RKO (cell line): ENCODE data around the gene AGMO.
A peak's percentile ranks its signal among the peaks of the same experiment; 100 is the strongest.

Experiments used
- DNase-seq: peaks from one replicate; pipeline ENCODE4 v3.0.0-alpha.2; 2016; ENCODE audit warnings: low spot score

AGMO gene

DNA sequence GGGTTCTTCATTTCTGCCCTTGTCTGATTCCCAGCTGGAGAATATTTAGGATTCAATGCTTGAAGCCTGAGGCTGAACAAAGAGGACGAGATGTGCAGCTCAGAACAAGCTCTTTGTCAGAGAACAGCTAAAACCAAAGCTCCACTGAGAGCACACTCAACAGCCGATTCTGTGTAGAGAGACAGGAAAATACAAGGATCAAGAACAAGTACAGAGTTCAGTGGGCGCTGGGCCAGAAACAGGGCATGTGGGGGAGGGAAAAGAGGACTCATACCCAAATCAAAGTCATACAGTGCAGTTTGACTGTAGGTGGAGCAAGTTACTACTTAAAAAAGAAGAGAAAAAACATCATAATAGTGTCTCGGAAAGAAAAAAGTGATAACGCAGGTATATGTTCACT is at the start of gene AGMO:
Gene AGMO (minus strand): TSS at position 181 of the 400 bp plus-strand sequence.
- DNase-seq = peak; percentile 24

DNA sequence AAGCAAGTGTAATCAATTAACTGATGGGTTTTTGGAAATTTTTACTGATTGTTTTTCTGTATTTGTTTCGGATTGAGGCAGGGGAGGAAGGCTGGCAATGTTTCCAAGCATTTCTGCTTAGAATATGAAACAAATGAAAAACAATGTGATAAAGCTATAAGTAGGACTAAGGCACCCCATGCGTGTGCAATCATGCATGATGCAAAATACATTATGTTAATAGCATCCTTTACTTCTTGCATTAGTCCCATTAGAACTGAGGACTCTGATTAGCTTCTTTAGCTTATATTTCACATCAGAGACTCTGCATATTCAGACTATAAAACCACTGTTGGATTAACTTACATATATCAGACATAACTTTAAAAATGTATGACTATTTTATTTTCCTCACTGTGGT is 48.7 kb upstream of the AGMO start:
- no peak for DNase-seq

DNA sequence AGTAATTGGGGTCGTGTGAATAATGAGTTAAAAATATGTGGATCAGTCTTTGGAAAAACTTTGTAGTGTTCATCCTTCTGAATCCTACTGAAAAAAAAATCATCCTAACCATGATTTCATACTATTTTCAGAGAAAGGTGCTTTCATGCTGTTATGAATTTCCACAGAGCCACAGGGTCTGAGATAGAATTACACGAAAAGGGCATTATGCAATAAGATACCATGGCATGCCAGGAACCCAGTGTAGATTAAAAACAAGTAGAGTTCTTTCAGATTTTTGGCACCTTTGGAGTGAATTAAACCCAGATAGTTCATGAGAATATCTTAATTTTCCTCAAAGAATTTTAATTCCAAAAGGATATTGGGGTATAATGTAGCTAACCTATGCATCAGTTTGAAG is 47.5 kb upstream of the AGMO start:
- no peak for DNase-seq

DNA sequence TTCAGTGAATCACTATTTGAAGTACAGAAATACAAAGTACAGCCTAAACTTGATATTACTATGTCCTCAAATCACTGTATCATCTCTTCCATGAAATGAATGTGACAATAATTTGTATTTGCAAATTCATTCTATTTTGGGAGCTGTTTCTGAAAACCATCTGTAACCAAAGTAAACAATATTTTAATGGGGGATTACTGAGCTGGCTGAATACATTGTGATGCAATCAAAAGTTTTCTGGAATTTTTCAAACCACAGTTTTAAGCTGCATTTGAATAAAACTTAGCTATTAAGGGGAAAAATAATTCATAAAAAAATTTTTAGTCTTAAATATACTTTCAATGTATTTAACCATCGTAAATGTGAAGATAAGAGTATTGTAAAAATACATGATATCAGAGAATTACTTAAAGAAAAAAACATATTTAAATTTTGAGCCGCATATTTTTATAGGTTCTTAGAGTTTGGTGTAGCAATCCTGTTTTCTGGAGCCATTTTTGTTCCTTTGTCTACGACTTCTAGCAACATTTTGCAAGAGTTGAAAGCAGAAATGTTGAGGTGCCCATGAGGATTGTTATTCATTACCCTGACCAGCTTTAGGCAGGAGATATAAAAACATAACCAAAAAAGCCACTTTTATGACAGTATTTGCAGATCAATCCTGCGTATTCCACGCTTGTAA is 45.9 kb upstream of the AGMO start:
- no peak for DNase-seq

DNA sequence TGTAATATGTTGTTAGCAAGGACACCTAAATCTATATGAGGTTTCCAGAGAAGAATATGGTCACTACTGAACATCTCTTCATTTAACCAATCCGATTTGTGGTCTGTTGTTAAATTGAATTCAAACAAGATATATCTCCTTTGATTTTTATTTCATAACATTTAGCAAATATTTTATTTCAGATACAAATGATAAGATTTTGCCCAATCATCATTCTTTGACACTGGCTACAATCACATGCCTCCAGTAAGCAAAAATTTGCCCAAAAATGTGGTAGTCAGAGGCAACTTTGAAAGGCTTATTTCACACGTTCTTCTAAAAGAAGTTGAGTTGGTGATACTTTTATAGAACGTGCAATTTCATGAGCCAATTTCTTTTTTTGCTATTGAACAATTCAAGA is 44.7 kb upstream of the AGMO start:
- no peak for DNase-seq

DNA sequence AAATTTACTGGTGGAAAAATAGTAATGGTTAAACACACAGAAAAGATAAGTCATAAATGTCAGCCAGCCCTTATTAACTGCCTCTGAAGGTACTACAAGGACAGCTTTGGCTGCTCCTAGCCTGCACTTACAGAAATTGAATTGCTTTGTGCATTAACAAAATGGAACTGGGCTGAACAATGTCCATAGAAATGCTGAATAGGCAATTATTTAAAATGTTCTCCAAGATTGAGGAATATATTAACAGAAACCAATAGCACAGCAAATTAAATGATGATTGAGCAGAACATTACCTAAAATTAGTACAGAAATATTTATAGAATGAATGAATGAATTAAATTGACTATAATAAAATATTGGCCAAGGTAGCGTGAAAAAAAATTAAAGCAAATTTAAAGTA is 42.4 kb upstream of the AGMO start:
- no peak for DNase-seq

DNA sequence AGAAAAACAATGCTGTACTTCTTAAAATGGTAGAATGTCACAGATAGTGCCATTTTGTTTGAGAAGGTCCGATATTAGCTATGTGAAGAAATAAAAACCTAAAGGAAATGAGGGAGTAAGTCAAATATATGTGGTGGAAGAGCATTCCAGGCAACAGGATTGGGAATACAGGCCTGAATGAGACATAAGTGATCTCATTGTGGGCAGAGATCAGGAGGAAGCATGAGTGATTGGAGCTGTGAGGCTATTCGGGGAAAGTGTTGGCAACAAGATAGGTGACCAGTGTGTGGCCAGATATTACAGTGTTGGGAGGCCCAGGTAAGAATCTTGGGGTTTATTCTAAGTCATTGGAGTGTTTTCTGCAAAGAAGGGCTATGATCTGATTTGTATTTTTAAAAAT is 41.3 kb upstream of the AGMO start:
- DNase-seq = no peak

DNA sequence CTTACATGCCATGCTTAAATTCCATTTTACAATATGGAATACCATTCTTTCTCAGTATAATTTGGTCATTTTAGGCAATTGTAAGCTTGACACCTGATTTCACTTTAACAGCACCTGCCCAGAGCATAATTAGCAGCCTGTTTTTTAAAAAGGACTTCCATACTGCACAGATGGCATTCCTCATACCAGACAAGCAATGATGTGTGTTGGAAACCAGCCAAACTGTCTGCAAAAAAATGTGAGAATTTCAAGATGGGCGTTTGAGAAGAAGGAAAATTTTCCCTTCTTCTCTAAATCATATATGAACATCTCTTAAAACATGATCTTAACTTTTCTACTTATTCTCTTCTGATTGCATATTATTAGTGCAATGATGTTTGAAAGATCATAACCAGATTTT is 40.4 kb upstream of the AGMO start:
- DNase-seq = no peak

DNA sequence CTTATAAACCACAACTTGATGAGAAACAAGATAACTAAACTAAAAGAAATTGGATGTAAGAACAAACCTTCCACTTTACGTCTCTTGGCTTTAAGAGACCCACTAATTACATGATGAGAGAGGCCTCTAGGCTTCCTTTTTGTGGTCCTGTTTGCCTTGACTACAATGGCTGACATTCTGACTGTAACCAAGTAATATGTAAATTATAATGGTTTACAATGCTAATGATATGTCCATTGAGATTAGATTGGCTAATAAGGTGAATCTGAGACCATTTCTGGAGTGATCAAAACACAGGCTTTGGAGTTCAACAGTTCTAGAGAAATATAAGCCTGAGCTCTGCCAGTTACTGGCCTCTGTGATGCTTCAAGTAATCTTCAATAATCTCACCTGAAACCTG is 39.4 kb upstream of the AGMO start:
- no peak for DNase-seq

DNA sequence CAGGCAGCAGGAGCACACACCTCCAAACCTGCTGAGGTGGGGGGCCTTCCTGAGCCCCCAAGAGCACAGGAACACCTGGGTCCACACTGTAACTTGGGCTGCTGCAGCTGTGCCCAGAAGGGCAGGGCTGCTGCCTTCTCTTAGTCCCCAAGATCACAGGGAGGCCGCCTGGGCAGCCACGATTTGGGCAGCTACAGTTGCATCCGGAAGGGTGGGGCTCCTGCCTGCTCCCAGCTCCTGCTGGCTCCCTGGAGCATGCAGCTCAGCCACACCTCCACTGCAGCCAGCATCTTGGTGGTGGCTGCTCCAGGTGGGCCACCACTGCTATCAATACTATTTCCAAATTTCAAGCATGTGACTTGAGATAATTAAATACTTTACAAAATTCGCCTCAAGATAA is 38.5 kb upstream of the AGMO start:
- DNase-seq = no peak

DNA sequence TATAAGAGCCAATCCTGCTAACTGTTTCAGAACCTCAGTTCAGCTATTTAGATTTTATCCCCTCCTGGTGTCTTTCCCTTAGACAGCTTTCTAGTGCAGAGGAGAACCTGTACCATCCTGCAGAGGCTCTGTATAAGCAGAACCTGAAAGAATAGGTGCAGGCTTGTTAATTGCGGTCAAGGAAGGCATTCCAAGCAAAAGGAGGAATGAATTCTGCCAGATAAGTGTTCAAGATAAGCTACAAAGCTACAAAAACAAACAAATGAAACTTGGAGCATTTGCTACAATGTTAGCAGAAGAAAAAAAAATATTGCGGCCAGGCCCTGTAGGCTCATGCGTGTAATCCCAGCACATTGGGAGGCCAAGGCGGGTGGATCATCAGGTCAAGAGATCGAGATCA is 32.6 kb upstream of the AGMO start:
- no peak for DNase-seq

DNA sequence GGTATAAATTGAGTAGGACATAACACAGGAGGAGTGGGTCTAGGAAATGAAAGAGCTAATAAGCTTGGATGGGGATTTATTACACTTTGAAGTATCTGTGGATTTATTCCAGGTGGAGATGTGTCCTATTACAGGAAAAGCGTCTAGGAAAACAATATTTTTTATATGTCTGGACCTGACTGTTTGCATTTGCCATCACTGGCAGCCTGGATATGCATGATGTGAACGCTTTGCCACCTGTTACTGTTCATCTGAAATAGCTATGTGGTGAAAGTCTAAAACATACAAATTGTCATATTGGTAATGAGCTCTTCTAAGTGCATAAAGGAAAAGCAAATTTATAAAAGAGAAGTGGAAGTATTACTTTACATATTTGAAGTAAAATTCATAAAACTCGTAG is 31.6 kb upstream of the AGMO start:
- DNase-seq = no peak

DNA sequence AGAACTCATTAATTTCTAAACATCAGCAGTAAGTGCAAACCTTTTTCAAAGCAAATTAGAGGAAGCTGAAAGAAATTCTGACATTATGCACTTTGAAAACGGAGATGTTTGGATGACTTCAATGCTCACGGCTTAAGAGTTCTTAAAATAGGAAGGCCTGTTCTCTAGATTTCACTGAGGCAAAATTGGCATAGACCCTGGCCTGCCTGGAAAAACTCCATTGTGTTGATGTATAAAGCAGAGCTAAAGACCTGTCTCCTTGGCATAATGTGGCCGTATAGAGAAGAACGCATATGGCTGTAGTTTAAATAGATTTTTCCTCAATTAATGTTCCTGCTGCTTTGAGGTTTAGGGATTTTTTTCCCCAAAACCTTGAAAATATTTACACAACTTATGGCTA is 24.5 kb upstream of the AGMO start:
- no peak for DNase-seq

DNA sequence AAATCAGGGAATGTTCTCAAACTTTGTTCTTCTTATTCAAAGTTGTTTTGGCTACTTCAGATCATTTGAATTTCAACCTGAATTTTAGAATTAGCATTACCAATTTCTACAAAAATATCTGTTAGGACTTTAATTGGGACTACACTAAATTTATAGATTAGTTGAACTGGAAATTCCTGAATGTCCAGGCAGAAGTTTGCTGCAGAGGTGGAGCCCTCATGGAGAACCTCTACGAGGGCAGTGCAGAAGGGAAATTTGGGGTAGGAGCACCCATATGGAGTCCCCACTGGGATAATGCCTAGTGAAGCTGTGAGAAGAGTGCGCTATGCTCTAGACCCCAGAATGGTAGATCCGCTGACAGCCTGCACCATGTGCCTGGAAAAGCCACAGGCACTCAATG is 22.8 kb upstream of the AGMO start:
- DNase-seq = no peak

DNA sequence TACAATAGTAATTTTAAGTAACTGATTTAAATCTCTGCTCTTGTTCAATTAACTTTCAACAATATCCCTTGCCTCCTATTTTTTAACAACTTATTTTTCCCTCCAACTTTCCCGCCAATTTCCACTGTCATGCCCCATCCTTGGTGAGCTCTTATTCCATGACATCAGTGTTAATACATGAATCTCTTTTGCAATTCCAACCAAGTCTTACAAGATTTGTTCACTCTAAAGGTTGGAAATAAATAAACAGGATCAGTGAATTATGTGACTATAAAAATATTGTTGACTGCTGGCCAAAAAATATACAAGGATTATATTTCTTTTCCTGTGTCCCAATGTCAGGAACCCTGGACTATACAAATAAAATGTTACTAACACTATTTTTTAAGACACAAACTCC is 21.0 kb upstream of the AGMO start:
- DNase-seq = no peak

DNA sequence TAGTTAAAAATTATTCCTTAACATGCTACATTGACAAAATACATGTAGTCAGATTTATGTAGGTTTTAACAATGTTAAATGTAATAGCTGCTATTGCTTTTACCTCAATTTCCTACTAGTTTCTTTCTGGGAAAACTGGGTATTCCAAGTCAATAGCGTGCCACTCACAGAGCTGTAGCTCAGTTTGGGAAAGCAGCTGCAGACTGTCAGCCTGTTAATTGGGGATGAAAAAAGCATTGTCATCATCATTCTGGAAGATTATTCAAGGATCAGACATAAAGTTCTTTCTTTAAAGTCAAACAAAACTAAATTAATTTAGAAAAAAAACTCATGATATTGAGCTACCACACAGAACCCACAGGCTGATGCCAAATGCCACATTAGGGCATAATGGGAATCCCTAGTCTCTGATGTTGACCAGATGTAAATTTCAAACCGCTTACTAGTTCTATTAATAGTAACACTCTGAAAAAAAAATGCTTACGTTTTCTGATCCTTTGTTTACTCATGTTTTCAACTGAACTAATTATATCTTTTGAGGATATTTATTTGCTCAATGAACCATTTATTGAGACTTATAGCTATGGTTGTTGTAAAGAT is 19.6 kb upstream of the AGMO start:
- DNase-seq = no peak

DNA sequence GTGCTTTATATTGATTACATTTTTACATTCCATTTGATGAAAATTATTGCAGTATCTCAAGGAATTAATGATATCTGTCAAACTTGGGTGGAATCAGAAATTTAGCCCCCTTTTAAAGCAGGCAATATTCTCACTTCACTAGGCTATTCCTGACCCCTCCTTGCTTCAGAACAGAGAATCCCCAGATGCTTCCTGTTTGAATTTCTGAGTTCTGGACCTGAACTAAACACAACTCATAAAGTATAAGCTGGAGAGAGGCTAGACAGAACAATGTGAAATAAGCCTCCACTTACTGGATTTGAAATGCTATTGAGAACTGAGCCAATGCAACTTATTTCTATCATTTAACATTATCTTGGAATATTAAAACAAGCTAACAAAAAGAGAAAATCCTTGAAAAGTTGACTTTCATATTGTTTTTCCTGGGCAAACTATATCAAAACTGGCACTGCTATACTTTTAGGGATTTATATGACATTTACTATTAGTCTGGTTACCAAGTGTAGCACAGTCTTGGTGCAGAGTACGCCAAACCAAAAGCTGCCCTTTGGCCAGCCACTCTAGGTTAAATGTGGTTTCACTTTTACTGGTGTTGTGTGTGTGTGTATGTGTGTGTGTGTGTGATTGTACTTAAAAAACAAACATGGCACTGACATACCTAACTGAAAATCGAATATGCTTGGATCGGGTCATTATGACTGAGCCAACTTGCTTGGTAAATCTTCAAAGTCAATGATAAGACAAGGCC is 19.0 kb upstream of the AGMO start:
- DNase-seq = no peak

DNA sequence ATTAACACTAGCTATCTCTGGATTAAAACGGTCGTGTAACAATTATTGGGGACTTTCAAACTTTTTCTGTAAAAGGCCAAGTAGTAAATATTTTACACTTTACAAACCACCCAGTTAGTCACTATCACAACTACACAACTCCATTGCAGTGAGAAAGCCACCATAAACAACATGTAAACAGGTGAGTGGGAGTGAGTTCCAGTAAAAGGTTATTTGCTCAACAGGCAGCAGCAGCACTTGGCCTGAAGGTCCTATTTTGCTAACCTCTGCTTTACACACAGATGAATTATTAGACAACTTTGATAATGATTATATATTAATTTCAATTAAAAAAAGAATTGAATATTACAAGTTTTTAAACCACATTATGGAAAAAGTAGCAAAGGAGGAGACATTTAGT is 15.8 kb upstream of the AGMO start:
- no peak for DNase-seq

DNA sequence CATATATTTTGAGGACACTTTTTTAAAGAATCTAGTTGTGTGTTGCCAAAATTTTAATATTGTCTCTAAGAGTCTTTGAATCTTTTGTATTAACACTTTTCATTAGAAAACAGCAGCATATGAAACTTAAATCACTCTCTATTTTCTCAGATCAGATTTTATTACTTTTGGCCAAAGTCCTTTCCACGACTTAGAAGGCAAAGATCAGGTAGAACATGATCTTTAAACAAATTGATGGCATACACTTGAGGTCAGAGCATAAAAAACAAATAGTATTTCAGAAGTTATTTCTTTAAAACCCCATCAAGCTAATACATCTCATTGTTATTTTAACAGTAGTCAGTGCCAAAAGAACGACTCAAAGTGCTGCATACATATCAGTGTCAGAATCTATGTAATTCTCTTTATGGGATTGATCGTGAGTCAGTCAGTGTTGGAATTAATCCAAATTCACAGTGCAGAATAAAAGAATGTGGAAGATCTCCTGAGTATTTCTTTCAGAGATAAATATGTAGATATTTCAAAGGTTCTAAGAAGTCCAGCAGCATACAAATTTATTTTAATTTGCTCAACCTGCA is 9.6 kb upstream of the AGMO start:
- no peak for DNase-seq

DNA sequence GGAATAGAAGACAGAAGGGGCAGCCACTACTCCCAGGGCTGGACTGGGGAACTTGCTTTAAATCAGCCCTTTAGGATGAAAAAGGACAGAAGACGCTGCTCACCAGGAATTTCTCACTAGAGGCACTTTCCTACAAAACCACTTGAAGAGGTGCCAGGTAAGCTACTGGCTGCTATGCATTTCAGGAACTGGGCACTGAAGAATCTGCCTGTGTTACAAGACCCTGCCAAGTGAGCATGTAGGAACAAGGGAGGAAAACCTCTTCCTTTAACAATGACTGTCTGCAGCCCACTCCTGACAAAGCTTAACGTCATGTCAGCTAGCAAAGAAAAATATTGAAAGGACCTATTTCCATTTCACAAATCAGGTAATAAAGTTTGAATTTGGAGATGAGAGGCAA is 5.8 kb upstream of the AGMO start:
- DNase-seq = no peak

DNA sequence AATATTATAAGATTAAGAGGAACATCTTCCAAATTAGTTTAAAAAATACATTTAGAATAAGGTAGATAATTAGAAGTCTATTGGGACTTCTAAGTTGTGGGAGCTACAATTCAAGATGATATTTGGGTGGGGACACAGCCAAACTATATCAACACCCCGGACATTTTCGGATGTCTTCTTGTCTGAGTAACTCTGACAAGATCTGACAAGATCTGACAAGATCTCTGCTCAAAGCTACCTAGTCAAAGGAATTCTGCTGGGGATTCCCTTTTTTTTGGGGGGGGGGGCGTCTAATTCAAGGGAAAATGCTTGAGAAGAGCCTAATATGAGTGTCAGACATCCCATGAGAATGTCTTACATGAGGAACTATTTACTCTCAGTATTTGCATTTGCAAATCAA is 5.2 kb upstream of the AGMO start:
- DNase-seq = no peak

DNA sequence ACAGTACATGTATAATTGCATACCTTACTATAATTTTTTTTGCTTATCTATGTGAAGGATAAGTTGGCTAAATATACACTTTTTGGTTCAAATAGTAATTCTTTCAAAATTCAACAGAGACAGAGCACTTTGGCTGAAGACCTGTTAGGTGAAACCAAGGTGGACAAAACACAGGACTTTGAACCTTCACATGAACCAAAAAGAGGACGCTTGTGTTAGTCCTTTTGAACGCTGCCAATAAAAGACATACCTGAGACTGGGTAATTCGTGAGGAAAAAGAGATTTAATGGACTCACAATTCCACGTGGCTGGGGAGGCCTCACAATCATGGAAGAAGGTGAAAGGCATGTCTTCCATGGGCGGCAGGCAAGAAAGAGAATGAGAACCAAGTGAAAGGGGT is 4.7 kb upstream of the AGMO start:
- no peak for DNase-seq

DNA sequence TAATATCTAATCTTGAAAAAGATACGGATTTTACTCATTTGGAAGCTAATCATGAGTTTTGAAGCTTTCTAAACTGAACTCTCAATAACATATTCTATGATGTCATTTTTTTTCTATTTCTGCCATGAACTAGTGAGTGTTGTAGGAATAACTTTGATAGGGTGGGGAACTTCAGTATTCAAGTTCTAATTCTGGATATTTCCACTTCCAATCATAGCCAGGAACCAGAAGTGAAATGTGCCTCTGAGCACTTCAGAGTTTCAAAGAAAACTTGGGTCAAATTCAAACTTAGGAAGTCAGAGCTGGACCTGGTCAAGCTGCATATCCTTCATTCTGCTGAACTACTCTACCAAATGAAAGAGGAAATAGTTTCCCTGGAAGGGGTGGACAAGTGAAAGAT is 847 bp downstream of the AGMO start:
- no peak for DNase-seq
